B cell (primary cell): Measurements from ENCODE around the gene LNP1. TPM values are rescaled to one million over a fixed set of nuclear protein-coding genes. Genes with fewer than 3 reads are reported as not detected.

Experiments
- ATAC-seq: fragments of 200-7000 bp; cut with Tn5 transposase; one replicate; pipeline ENCODE4 v1.10.0; 2021; ENCODE audit warnings: low read depth, mild to moderate bottlenecking, moderate number of reproducible peaks, moderate library complexity
- CTCF ChIA-PET: fragments of 350-600 bp; sonication (Branson Sonifier 250); formaldehyde crosslinking; loops from one replicate; lab custom pipeline; 2021; ENCODE audit warnings: antibody characterized with exemption, inconsistent platforms; lab: Charles Lee
- POLR2A ChIA-PET: fragments of 350-600 bp; sonication (Branson Sonifier 250); formaldehyde crosslinking; loops from one replicate; lab custom pipeline; 2021; ENCODE audit warnings: antibody characterized with exemption; lab: Charles Lee
- DNase-seq: peaks from one replicate; pipeline ENCODE4 v3.0.0; 2013
- H2AFZ ChIP-seq: 2 replicates; pipeline ENCODE4 v1.6.1; 2012; ENCODE audit warnings: mild to moderate bottlenecking, low read depth, low read length; ENCODE audit not compliant: insufficient read depth, poor library complexity, severe bottlenecking
- H3K27ac ChIP-seq, 2 donors: 1 replicate in 1 of 2; 2 replicates in 1 of 2; pipeline ENCODE4 v1.5.1; 2012 to 2013; ENCODE audit warnings: low read length in 2 of 2, mild to moderate bottlenecking in 2 of 2, moderate library complexity in 1 of 2
- H3K27me3 ChIP-seq, 4 experiments: fragments of 200-600 bp in 1 of 4; sonication (generic) in 1 of 4; replicated peaks in 1 of 4; 1 replicate in 2 of 4; 2 replicates in 2 of 4; pipeline versions ENCODE4 v1.6.1 to v1.7.0; 2013 to 2016; ENCODE audit warnings: low read length in 3 of 4, mild to moderate bottlenecking in 2 of 4, mixed read lengths in 1 of 4, moderate library complexity in 1 of 4; ENCODE audit not compliant: insufficient read depth in 4 of 4, control insufficient read depth in 3 of 4; ENCODE audit errors: control extremely low read depth in 1 of 4
- H3K36me3 ChIP-seq, 2 experiments: replicated peaks in 1 of 2; 1 replicate in 1 of 2; 2 replicates in 1 of 2; pipeline versions ENCODE4 v1.6.1 to v1.7.1; 2013; ENCODE audit warnings: low read length in 1 of 2; ENCODE audit not compliant: insufficient read depth in 2 of 2, control insufficient read depth in 1 of 2; ENCODE audit errors: control extremely low read depth in 1 of 2, extremely low read depth in 1 of 2
- H3K4me1 ChIP-seq, 2 donors: fragments of 200-600 bp in 1 of 2; sonication (generic) in 1 of 2; 1 replicate in 1 of 2; 2 replicates in 1 of 2; pipeline versions ENCODE4 v1.5.1 to v1.6.1; 2013 to 2017; ENCODE audit warnings: low read length in 2 of 2; ENCODE audit not compliant: control insufficient read depth in 2 of 2, insufficient read depth in 2 of 2
- H3K4me2 ChIP-seq: replicated peaks from 2 replicates; pipeline ENCODE3; 2012; ENCODE audit warnings: mild to moderate bottlenecking, low read depth, low read length; ENCODE audit not compliant: poor library complexity, severe bottlenecking
- H3K4me3 ChIP-seq, 5 experiments: fragments of 200-600 bp in 1 of 5; sonication (generic) in 1 of 5; 1 replicate in 3 of 5; 2 replicates in 2 of 5; pipeline versions ENCODE4 v1.5.1 to v1.7.0; 2011 to 2016; ENCODE audit warnings: low read length in 4 of 5, mild to moderate bottlenecking in 4 of 5, low read depth in 2 of 5, control low read depth in 1 of 5, moderate library complexity in 1 of 5; ENCODE audit not compliant: insufficient read depth in 1 of 5; ENCODE audit errors: control extremely low read depth in 1 of 5, extremely low read depth in 1 of 5
- H3K79me2 ChIP-seq: fragments of 200-600 bp; sonication (generic); one replicate; pipeline ENCODE4 v1.6.0; 2016; ENCODE audit warnings: low read length; ENCODE audit not compliant: control insufficient read depth, insufficient read depth
- H3K9ac ChIP-seq: fragments of 200-600 bp; sonication (generic); 2 replicates; pipeline ENCODE4 v1.6.1; 2017; ENCODE audit warnings: mild to moderate bottlenecking, low read length, moderate library complexity
- H3K9me3 ChIP-seq, 3 donors: one replicate each; pipeline versions ENCODE4 v1.6.1 to v1.7.1; 2013; ENCODE audit warnings: low read length in 2 of 3; ENCODE audit not compliant: control insufficient read depth in 2 of 3, insufficient read depth in 1 of 3; ENCODE audit errors: control extremely low read depth in 1 of 3
- H4K20me1 ChIP-seq: 2 replicates; pipeline ENCODE4 v1.6.0; 2012; ENCODE audit warnings: mild to moderate bottlenecking, low read length; ENCODE audit not compliant: insufficient read depth, control insufficient read depth, poor library complexity, severe bottlenecking
- H3K27ac Mint-ChIP-seq: one replicate; pipeline ENCODE4 v1.8.0; 2021; ENCODE audit warnings: mixed read lengths
- H3K27me3 Mint-ChIP-seq: one replicate; pipeline ENCODE4 v1.8.0; 2021; ENCODE audit warnings: mixed read lengths
- H3K4me1 Mint-ChIP-seq: one replicate; pipeline ENCODE4 v1.8.0; 2021; ENCODE audit warnings: mixed read lengths
- H3K4me3 Mint-ChIP-seq: one replicate; pipeline ENCODE4 v1.8.0; 2021; ENCODE audit warnings: mixed read lengths
- H3K9me3 Mint-ChIP-seq: one replicate; pipeline ENCODE4 v1.8.0; 2022; ENCODE audit warnings: mixed read lengths; ENCODE audit not compliant: insufficient read depth
- EZH2 ChIP-seq: IDR thresholded peaks from 2 replicates; pipeline ENCODE4 v1.6.1; 2012; ENCODE audit warnings: borderline replicate concordance, low read depth, mild to moderate bottlenecking, moderate library complexity, low read length; ENCODE audit not compliant: insufficient read depth, poor library complexity, severe bottlenecking
- WGBS: methylation state at CpG from one replicate; pipeline ENCODE4 v1.1.5; 2013; ENCODE audit warnings: missing lambda C conversion rate; ENCODE audit not compliant: insufficient coverage; 5-methylcytosine and 5-hydroxymethylcytosine counted together
- intact Hi-C: fragments of 100-400 bp; cut with micrococcal nuclease; formaldehyde crosslinking; loops from one replicate; pipeline ENCODE4 v1.10.0; 2022
- polyA plus RNA-seq: library from polyadenylated mRNA; depleted of rRNA; stranded (reverse); fragments of >200 nt; gene quantifications from 2 replicates; pipeline ENCODE4 v1.2.3, GENCODE V29; 2012
- total RNA-seq, 2 donors: library from RNA; stranded (reverse); fragments of 120-200 nt in 1 of 2; gene quantifications; 1 replicate in 1 of 2; 2 replicates in 1 of 2; pipeline versions ENCODE4 v1.2.3 to v1.2.4, GENCODE V29; 2013 to 2022
- TF ChIP-seq, protein P1 (sequence below): fragments of 200-600 bp; IDR thresholded peaks from one replicate; pipeline ENCODE4 v1.8.0; 2022; ENCODE audit warnings: antibody characterized with exemption, mild to moderate bottlenecking

LNP1 gene
- total and polyA plus RNA-seq, 2 donors (not counting 1 experiment from before 2014, with no cell fraction given) = 0.39 to 1.9 TPM

- WGBS = 90% methylated on average over 2 of the region's 2 CpGs
- Mint-ChIP-seq H3K4me3 (no peak overlapping the region), H3K9me3 (peaks cover 5% of the 10 kb centered on the region), H3K27me3 (no peaks in the 10 kb centered on the region), H3K27ac (no peak overlapping the region), H3K4me1 (no peaks in the 10 kb centered on the region)
- intact Hi-C loops = no loop called here
- POLR2A ChIA-PET = no interaction called here
- H3K27me3 ChIP-seq = no peaks in the 10 kb centered on the region
- H3K9me3 ChIP-seq = no peaks in the 10 kb centered on the region
- no peaks in the 10 kb centered on the region for H3K36me3 ChIP-seq
- no peak overlapping the region for H2AFZ ChIP-seq
- no peak overlapping the region for H3K27ac ChIP-seq
- H3K9ac ChIP-seq = no peak overlapping the region
- H3K4me2 ChIP-seq = no peak overlapping the region
- H4K20me1 ChIP-seq = no peaks in the 10 kb centered on the region
- CTCF ChIA-PET = no interaction called here
- no peaks in the 10 kb centered on the region for H3K4me1 ChIP-seq
- ATAC-seq = no peak
- no peak for DNase-seq
- H3K4me3 ChIP-seq = no peak overlapping the region
- peaks cover 3% of the 10 kb centered on the region for H3K79me2 ChIP-seq
- no peak for TF ChIP-seq EZH2
- TF ChIP-seq, protein P1, sequence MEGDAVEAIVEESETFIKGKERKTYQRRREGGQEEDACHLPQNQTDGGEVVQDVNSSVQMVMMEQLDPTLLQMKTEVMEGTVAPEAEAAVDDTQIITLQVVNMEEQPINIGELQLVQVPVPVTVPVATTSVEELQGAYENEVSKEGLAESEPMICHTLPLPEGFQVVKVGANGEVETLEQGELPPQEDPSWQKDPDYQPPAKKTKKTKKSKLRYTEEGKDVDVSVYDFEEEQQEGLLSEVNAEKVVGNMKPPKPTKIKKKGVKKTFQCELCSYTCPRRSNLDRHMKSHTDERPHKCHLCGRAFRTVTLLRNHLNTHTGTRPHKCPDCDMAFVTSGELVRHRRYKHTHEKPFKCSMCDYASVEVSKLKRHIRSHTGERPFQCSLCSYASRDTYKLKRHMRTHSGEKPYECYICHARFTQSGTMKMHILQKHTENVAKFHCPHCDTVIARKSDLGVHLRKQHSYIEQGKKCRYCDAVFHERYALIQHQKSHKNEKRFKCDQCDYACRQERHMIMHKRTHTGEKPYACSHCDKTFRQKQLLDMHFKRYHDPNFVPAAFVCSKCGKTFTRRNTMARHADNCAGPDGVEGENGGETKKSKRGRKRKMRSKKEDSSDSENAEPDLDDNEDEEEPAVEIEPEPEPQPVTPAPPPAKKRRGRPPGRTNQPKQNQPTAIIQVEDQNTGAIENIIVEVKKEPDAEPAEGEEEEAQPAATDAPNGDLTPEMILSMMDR = no peak
Observed at GRCh38 chr3:100413613-100414012, 12.3 kb downstream of the LNP1 start.

DNA sequence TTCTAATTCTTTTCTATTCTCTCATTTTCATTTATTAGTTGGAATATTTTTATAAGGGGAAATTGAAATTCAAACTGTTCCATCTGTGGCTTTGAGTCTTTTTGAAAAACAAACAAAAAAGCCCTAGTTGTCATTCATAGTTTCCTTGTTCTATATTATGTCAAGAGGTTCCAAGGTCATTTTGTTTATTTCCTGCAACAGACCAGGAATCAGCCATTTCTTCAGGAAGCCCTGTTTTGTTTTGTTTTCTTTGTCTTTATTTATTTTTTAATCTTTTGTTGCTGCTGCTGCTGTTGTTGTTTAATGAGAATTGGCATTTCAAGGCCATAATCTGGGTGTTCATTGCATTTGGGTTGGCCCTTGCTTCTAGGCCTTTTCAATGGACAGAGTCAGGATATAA lies 14.8 kb downstream of the LNP1 start:
- Mint-ChIP-seq H3K4me1 (peaks cover 3% of the 10 kb centered on the region), H3K27me3 (no peaks in the 10 kb centered on the region), H3K9me3 (peaks cover 3% of the 10 kb centered on the region), H3K27ac (no peak overlapping the region), H3K4me3 (no peak overlapping the region)
- CTCF ChIA-PET = no interaction called here
- H3K79me2 ChIP-seq = no peaks in the 10 kb centered on the region
- no peaks in the 10 kb centered on the region for H3K36me3 ChIP-seq
- ATAC-seq = no peak
- H3K4me2 ChIP-seq = no peak overlapping the region
- no peaks in the 10 kb centered on the region for H4K20me1 ChIP-seq
- H3K27ac ChIP-seq = no peak overlapping the region
- no peaks in the 10 kb centered on the region for H3K4me1 ChIP-seq
- no peak overlapping the region for H2AFZ ChIP-seq
- no peaks in the 10 kb centered on the region for H3K9me3 ChIP-seq
- H3K4me3 ChIP-seq = no peak overlapping the region
- no peaks in the 10 kb centered on the region for H3K27me3 ChIP-seq
- H3K9ac ChIP-seq = no peak overlapping the region
- TF ChIP-seq EZH2 = no peak
- TF ChIP-seq, protein P1 = no peak
- DNase-seq = no peak
- intact Hi-C loops = no loop called here
- POLR2A ChIA-PET = no interaction called here
